SK-N-SH (cell line): ENCODE data around the gene TBX4. TPM values are rescaled to one million over a fixed set of nuclear protein-coding genes. Genes with fewer than 3 reads are reported as not detected.
"Not testable (repeated sequence)": the region's sequence is repeated elsewhere in the genome, so short reads cannot be mapped to it uniquely, and the experiment has no call there.

ENCODE experiments used
- CTCF ChIA-PET: fragments of 300-600, 350-600 bp; formaldehyde crosslinking; extraction: SDS; loops from one replicate; lab custom pipeline; 2021; lab: Yijun Ruan, JAX
- POLR2A ChIA-PET: fragments of 350-600 bp; sonication (Branson Sonifier 250); formaldehyde crosslinking; extraction: SDS; loops from one replicate; lab custom pipeline; 2020; ENCODE audit warnings: antibody characterized with exemption, inconsistent platforms; lab: Yijun Ruan, JAX
- DNase-seq: peaks from one replicate; pipeline ENCODE4 v3.0.0; 2012
- H2AFZ ChIP-seq: fragments of 200-600 bp; sonication (generic); 2 replicates; pipeline ENCODE4 v1.8.1; 2016; ENCODE audit warnings: antibody characterized with exemption, mild to moderate bottlenecking, low read depth
- H3F3A ChIP-seq: fragments of 200-600 bp; sonication (generic); replicated peaks from 2 replicates; pipeline ENCODE3; 2016; ENCODE audit warnings: antibody characterized with exemption, mild to moderate bottlenecking; ENCODE audit not compliant: insufficient read depth
- H3K27ac ChIP-seq, 2 experiments: fragments of 200-500 bp in 1 of 2; fragments of 200-600 bp in 1 of 2; sonication (Bioruptor generic) in 1 of 2; sonication (generic), shearing (Covaris generic) in 1 of 2; 2 replicates each; pipeline versions ENCODE4 v1.5.1 to v1.6.1; 2014 to 2016; ENCODE audit warnings: low read depth in 2 of 2, inconsistent platforms in 1 of 2, low read length in 1 of 2, mild to moderate bottlenecking in 1 of 2, mixed read lengths in 1 of 2
- H3K27me3 ChIP-seq: fragments of 200-600 bp; sonication (generic), shearing (Covaris generic); 2 replicates; pipeline ENCODE4 v1.6.1; 2016; ENCODE audit warnings: mixed run types; ENCODE audit not compliant: insufficient read depth
- H3K36me3 ChIP-seq, 2 experiments: fragments of 200-500 bp in 1 of 2; fragments of 200-600 bp in 1 of 2; sonication (Bioruptor generic) in 1 of 2; sonication (generic) in 1 of 2; replicated peaks in 1 of 2; 2 replicates each; pipeline versions ENCODE3 to v1.5.1; 2014 to 2016; ENCODE audit warnings: low read length in 1 of 2, mild to moderate bottlenecking in 1 of 2; ENCODE audit not compliant: insufficient read depth in 2 of 2, control insufficient read depth in 1 of 2
- H3K4me1 ChIP-seq, 2 experiments: fragments of 200-500 bp in 1 of 2; fragments of 200-600 bp in 1 of 2; sonication (Bioruptor generic) in 1 of 2; sonication (generic), shearing (Covaris generic) in 1 of 2; 2 replicates each; pipeline versions ENCODE4 v1.5.1 to v1.6.1; 2014 to 2016; ENCODE audit warnings: low read depth in 1 of 2, low read length in 1 of 2, mixed run types in 1 of 2; ENCODE audit not compliant: insufficient read depth in 2 of 2, control insufficient read depth in 1 of 2
- H3K4me2 ChIP-seq: fragments of 200-600 bp; sonication (generic), shearing (Covaris generic); 2 replicates; pipeline ENCODE4 v1.6.1; 2017; ENCODE audit warnings: mixed run types
- H3K4me3 ChIP-seq, 2 experiments: fragments of 200-500 bp in 1 of 2; fragments of 200-600 bp in 1 of 2; sonication (Bioruptor generic) in 1 of 2; sonication (generic), shearing (Covaris generic) in 1 of 2; 2 replicates each; pipeline versions ENCODE4 v1.5.1 to v1.8.1; 2014 to 2016; ENCODE audit warnings: low read depth in 2 of 2, inconsistent platforms in 1 of 2, low read length in 1 of 2, mild to moderate bottlenecking in 1 of 2, mixed read lengths in 1 of 2, moderate library complexity in 1 of 2
- H3K79me2 ChIP-seq: fragments of 200-600 bp; sonication (generic); 2 replicates; pipeline ENCODE4 v1.8.1; 2017; ENCODE audit warnings: mild to moderate bottlenecking; ENCODE audit not compliant: insufficient read depth
- H3K9ac ChIP-seq: fragments of 200-600 bp; sonication (generic); 2 replicates; pipeline ENCODE4 v1.6.1; 2017; ENCODE audit warnings: mixed run types
- H3K9me2 ChIP-seq: fragments of 200-600 bp; sonication (generic); 2 replicates; pipeline ENCODE4 v1.6.1; 2017; ENCODE audit warnings: mixed run types
- H3K9me3 ChIP-seq: fragments of 200-600 bp; sonication (generic); 2 replicates; pipeline ENCODE4 v1.6.1; 2017; ENCODE audit warnings: mixed run types, mild to moderate bottlenecking, moderate library complexity
- H4K20me1 ChIP-seq: fragments of 200-600 bp; sonication (generic); 2 replicates; pipeline ENCODE4 v1.6.1; 2017; ENCODE audit warnings: mild to moderate bottlenecking, mixed run types; ENCODE audit not compliant: insufficient read depth
- CHD2 ChIP-seq: fragments of 150-350 bp; IDR thresholded peaks from 2 replicates; pipeline ENCODE4 v1.6.1; 2018; ENCODE audit warnings: low read length; ENCODE audit not compliant: partially characterized antibody
- EP300 ChIP-seq, 2 experiments: IDR thresholded peaks; 2 replicates each; pipeline versions ENCODE4 v1.4.0 to v1.6.1; 2012; ENCODE audit warnings: borderline replicate concordance in 1 of 2, low read depth in 1 of 2, low read length in 1 of 2
- FOSL2 ChIP-seq: IDR thresholded peaks from 2 replicates; pipeline ENCODE4 v1.4.0; 2012; ENCODE audit warnings: low read depth, mild to moderate bottlenecking, moderate library complexity, borderline replicate concordance
- FOXM1 ChIP-seq: IDR thresholded peaks from 2 replicates; pipeline ENCODE4 v1.4.0; 2012; ENCODE audit warnings: low read depth, mild to moderate bottlenecking
- GABPA ChIP-seq: IDR thresholded peaks from 2 replicates; pipeline ENCODE4 v1.4.0; 2012; ENCODE audit warnings: low read depth, mild to moderate bottlenecking
- GATA2 ChIP-seq: sonication (generic); formaldehyde crosslinking; IDR thresholded peaks from 2 replicates; pipeline ENCODE4 v1.5.0; 2020; ENCODE audit warnings: mild to moderate bottlenecking, missing genetic modification reagents
- MEF2A ChIP-seq: IDR thresholded peaks from 2 replicates; pipeline ENCODE4 v1.4.0; 2012; ENCODE audit warnings: low read depth, borderline replicate concordance
- RAD21 ChIP-seq: IDR thresholded peaks from 2 replicates; pipeline ENCODE4 v1.6.1; 2012; ENCODE audit warnings: mild to moderate bottlenecking, low read length
- RCOR1 ChIP-seq: fragments of 150-350 bp; IDR thresholded peaks from 2 replicates; pipeline ENCODE4 v1.6.1; 2017; ENCODE audit warnings: antibody characterized with exemption, low read length
- RFX5 ChIP-seq: IDR thresholded peaks from 2 replicates; pipeline ENCODE4 v1.6.1; 2012; ENCODE audit warnings: mild to moderate bottlenecking, improper control_type of control experiment, low read length
- TCF12 ChIP-seq: IDR thresholded peaks from 2 replicates; pipeline ENCODE4 v1.4.0; 2012
- whole genome bisulfite sequencing: methylation state at CpG from one replicate; pipeline ENCODE4 v1.1.6; 2017; ENCODE audit warnings: low lambda C conversion rate; 5-methylcytosine and 5-hydroxymethylcytosine counted together
- polyA plus RNA-seq, 3 experiments: library from polyadenylated mRNA; depleted of rRNA; stranded (reverse); fragments of >200 nt; gene quantifications; 2 replicates each; pipeline ENCODE4 v1.2.3, GENCODE V29; 2012
- TF ChIP-seq, protein P1 (sequence below): IDR thresholded peaks from 2 replicates; pipeline ENCODE4 v1.6.1; 2012; ENCODE audit warnings: mild to moderate bottlenecking, low read depth, low read length, moderate library complexity
- TF ChIP-seq, protein P2 (sequence below): IDR thresholded peaks from 2 replicates; pipeline ENCODE4 v1.4.0; 2012; ENCODE audit warnings: low read depth

The TBX4 gene
- polyA plus RNA-seq, 1 of the 3 experiments (the other 2 are of a cell fraction) = 0.02 TPM

GRCh38 chr17:61491981-61492380, 39.8 kb downstream of the TBX4 start:
- H3K4me1 ChIP-seq = peaks cover 4 to 28% of the 10 kb centered on the region in 2 experiments; a peak in 2 of 4 replicates
- no peak overlapping the region for H3K9ac ChIP-seq
- H3K36me3 ChIP-seq = no peaks in the 10 kb centered on the region
- peak overlapping the region in 1 of 2 experiments; percentile 55; a peak in 2 of 4 replicates for H3K27ac ChIP-seq
- no peak overlapping the region for H3K4me3 ChIP-seq
- DNase-seq = no peak
- H3K27me3 ChIP-seq = no peaks in the 10 kb centered on the region
- no peak overlapping the region for H2AFZ ChIP-seq
- no peak overlapping the region for H3K4me2 ChIP-seq
- H4K20me1 ChIP-seq = no peaks in the 10 kb centered on the region
- POLR2A ChIA-PET = no interaction called here
- CTCF ChIA-PET = interaction anchor here (0.9 to 1.6 kb wide), 2 partner anchors 20 to 24 kb away, joined by 3 read pairs; no protein-coding TSS in a partner anchor
- TF ChIP-seq RAD21 (no peak), GATA2 (CRISPR knock-in tag) (peak; percentile 76), GABPA (no peak), CHD2 (peak; percentile 67), RCOR1 (peak; percentile 72), EP300 (IDR thresholded peaks at IDR 0.05; ENCODE audit: borderline replicate concordance in 1 of 2, low read depth in 1 of 2, low read length in 1 of 2) (peak in 1 of 2 experiments; percentile 34; a peak in 1 of 4 replicates)
- H3F3A ChIP-seq = no peaks in the 10 kb centered on the region
- no peaks in the 10 kb centered on the region for H3K9me3 ChIP-seq
- WGBS = 65% methylated on average over 3 of the region's 3 CpGs
- no peaks in the 10 kb centered on the region for H3K9me2 ChIP-seq
- H3K79me2 ChIP-seq = no peaks in the 10 kb centered on the region

DNA sequence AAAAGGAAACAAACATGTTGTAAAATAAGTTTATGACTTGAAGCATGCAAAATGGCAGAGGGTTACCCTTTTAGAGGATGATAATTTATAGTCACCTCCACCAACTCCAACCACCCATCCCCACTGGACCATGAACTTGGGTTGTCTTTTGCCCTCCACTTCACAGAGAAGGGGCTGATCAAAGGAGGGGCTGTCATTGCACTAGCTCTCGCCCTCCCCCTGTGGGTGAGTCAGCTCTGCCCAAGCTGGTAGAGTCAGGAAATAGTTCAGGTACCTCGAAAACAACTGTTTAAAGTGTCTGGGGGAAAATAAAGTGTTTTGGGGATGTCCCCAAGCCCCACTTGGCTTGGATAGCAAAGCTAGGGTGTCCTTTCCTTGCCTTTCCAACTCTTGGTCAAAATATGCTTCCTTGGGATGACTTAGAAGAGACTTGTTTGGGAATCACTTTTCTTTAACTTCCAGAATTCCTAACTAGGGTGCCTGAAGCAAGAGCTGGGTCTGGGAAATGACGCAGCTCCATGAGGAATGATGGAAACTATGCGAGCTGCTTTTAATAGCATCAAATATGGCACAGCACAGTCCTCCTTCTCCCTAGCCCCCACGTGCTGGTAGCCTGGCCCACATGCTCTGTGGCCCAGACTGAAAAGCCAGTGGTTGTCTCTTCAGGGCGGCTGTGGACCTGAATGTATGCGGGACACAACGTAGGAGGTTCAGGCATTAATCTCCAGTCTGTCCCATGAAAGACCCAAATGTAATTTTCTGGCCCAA, 40.7 kb downstream of the TBX4 start:
- Histone ChIP-seq H3K27ac (peak overlapping the region; percentile 8 to 55; a peak in 2 of 4 replicates), H3K4me2 (peak overlapping the region; percentile 10; the same call in 1 of the 2 replicates)
- 0 out of 2 replicates have a peak, but pooled peaks have one; percentile 4 for TF ChIP-seq FOSL2
- TF ChIP-seq, protein P1, sequence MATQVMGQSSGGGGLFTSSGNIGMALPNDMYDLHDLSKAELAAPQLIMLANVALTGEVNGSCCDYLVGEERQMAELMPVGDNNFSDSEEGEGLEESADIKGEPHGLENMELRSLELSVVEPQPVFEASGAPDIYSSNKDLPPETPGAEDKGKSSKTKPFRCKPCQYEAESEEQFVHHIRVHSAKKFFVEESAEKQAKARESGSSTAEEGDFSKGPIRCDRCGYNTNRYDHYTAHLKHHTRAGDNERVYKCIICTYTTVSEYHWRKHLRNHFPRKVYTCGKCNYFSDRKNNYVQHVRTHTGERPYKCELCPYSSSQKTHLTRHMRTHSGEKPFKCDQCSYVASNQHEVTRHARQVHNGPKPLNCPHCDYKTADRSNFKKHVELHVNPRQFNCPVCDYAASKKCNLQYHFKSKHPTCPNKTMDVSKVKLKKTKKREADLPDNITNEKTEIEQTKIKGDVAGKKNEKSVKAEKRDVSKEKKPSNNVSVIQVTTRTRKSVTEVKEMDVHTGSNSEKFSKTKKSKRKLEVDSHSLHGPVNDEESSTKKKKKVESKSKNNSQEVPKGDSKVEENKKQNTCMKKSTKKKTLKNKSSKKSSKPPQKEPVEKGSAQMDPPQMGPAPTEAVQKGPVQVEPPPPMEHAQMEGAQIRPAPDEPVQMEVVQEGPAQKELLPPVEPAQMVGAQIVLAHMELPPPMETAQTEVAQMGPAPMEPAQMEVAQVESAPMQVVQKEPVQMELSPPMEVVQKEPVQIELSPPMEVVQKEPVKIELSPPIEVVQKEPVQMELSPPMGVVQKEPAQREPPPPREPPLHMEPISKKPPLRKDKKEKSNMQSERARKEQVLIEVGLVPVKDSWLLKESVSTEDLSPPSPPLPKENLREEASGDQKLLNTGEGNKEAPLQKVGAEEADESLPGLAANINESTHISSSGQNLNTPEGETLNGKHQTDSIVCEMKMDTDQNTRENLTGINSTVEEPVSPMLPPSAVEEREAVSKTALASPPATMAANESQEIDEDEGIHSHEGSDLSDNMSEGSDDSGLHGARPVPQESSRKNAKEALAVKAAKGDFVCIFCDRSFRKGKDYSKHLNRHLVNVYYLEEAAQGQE = no peak
- no peak for TF ChIP-seq TCF12
- TF ChIP-seq, protein P2, sequence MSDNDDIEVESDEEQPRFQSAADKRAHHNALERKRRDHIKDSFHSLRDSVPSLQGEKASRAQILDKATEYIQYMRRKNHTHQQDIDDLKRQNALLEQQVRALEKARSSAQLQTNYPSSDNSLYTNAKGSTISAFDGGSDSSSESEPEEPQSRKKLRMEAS = peak; percentile 79; the same call in 1 of the 2 replicates
- TF ChIP-seq FOXM1 = no peak
- TF ChIP-seq MEF2A = no peak
- no peak for TF ChIP-seq RFX5
- TF ChIP-seq, all 33 proteins: peak for 2
- Histone ChIP-seq H3K4me1 (peaks cover 4 to 19% of the 10 kb centered on the region in 2 experiments; a peak in 2 of 4 replicates), H3K79me2 (no peaks in the 10 kb centered on the region), H3K9me3 (no peaks in the 10 kb centered on the region), H3K4me3 (no peak overlapping the region), H3K9ac (0 out of 2 replicates have a peak overlapping the region, but pooled peaks have one; percentile 4), H2AFZ (peak overlapping the region; percentile 54; the same call in 1 of the 2 replicates), H3F3A (no peaks in the 10 kb centered on the region), H3K27me3 (no peaks in the 10 kb centered on the region), H3K9me2 (no peaks in the 10 kb centered on the region), H3K36me3 (no peaks in the 10 kb centered on the region), H4K20me1 (no peaks in the 10 kb centered on the region)
- DNase-seq = no peak
- POLR2A ChIA-PET = no interaction called here
- WGBS = 70% methylated on average over 8 of the region's 8 CpGs
- CTCF ChIA-PET = interaction anchor here (1.3 to 1.6 kb wide), 3 partner anchors 23 to 58 kb away, joined by 3 to 5 read pairs (median 3); no protein-coding TSS in a partner anchor

GRCh38 chr17:61493830-61494324, 41.7 kb downstream of the TBX4 start:
- H3K9ac ChIP-seq, POLR2A ChIA-PET, H3K4me3 ChIP-seq, H3K36me3 ChIP-seq, H3K9me2 ChIP-seq, H3K27me3 ChIP-seq, H3F3A ChIP-seq, H3K9me3 ChIP-seq, H2AFZ ChIP-seq, DNase-seq, H3K4me2 ChIP-seq, H3K79me2 ChIP-seq, H4K20me1 ChIP-seq: not testable (repeated sequence)
- Histone ChIP-seq H3K27ac (peak overlapping the region in 1 of 2 experiments; percentile 55; a peak in 1 of 4 replicates), H3K4me1 (peaks cover 4 to 16% of the 10 kb centered on the region in 2 experiments; a peak in 2 of 4 replicates)
- CTCF ChIA-PET = interaction anchor here (1.0 to 1.4 kb wide), 3 partner anchors 24 to 81 kb away, joined by 3 to 5 read pairs (median 3); no protein-coding TSS in a partner anchor
- 77% methylated on average over 7 of the region's 7 CpGs for WGBS
